Measurements from ENCODE around the gene PPP1R9B.
A peak's percentile ranks its signal among the peaks of the same experiment; 100 is the strongest.

PPP1R9B gene

DNA sequence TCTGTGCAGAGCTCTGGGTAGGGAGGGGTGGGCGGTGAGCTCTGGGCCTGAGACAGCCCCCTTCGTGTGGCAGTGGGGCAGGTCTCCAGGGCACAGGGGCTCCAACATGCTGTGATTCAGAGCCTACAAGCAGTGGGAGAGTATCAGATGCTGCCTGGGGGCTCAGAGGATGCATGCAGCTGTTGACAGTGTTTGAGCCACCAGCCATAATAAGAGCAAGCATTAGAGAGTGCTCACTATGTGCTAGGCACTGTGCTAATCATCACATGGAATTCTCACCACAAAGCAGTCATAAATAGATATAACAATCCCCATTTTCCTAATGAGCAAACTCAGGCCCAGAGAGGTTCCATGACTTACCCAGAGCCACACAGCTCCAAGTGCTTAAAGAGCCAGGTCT lies 47.2 kb downstream of the PPP1R9B start:
- no peak for DNase-seq

DNA sequence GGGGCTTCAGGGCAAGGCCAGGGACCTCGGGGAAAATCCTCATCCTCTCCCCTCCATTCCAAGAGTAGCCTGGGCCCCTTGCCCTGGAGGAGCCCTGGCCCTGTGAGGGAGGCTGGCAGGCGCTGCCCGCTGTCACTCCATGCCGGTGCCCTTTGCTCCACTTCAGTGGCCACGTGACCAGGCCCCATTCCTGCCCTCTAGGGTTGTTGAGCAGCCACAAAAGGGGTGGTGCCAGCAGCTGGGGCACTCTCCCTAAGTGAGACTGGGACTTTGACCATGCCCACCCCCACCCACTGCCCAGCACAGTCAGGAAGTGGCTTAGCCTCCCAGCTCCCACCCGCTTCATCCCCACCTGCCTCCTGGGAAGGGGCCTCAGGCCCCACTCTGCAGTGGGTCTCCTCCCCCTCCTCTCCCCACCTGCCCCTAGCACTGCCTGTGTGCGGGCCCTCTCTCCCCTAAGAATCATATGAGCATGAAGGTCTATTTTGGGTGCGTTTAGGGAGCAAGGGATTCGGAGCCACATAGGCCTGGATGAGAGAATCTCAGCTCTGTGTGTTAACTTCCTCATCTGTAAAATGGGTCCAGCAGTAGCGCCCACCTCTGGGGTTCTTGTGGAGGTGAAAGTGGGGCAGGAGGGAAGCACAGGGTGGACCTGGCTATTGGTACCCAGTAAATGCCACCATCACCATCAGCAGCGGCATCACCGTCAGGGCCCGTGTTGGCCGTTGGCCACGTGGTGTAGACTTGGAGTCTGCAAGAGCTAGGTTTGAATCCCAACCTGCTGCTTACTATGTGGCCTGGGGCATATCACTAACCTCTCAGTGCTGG lies 48.1 kb downstream of the PPP1R9B start:
- no peak for DNase-seq

DNA sequence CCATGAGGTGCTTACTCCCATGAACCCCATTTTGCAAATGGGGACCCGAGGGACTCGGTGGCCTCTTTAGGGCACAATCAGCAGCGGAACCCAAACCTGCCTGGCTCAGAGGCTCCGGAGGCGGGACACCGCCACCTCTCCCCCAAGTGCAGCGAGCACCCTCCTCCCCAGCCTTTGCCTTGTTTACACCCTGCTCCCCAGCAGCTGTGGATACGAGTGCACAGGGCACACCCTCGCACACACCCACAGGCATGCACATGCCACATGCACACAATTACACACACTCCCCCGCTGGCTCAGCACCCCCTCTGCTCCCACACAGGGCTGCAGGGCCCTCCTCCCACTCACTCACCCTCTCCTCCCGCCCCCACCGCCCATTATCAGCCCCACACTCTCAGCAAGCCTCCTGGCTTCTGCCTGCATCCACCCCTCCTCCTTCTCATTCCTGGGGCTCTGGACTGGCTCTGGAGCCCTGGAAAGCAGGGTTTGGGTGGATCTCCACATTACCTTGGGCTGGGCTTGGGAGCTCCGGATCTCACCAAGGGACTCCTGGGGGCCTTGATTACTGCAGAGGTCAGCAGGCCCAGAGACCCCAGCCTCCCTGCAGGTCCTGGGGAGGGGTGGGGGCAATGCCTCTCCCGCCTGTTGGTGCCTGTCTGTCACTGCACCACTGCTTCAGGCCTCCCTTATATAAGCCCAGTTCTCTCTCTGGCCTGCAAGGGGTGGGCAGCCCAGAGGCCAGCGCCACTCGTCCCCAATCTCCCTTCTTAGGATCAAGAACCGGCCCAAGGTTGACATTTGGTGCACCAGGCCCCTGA lies 48.9 kb downstream of the PPP1R9B start:
- DNase-seq: no peak

DNA sequence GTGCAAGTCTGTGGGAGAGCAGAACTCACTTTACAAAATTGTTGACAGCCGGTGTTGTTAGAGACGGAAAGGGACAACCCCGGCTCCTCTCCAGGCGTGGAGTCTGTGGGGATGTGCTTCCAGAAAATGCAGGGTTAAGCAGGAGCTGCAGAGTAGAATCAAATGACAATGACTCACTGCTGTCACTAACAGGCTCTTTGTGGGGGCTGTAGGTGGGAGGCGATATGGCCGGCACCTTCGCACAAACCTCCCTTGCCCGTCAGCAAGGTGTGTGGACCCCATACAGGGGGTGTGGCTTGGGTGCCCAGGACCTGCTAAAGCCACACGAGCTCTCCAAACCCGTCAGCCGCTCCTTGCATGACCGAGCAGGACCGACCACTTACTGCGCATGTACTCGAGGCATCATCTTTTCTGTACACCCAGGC lies 49.5 kb downstream of the PPP1R9B start:
- DNase-seq: no peak

DNA sequence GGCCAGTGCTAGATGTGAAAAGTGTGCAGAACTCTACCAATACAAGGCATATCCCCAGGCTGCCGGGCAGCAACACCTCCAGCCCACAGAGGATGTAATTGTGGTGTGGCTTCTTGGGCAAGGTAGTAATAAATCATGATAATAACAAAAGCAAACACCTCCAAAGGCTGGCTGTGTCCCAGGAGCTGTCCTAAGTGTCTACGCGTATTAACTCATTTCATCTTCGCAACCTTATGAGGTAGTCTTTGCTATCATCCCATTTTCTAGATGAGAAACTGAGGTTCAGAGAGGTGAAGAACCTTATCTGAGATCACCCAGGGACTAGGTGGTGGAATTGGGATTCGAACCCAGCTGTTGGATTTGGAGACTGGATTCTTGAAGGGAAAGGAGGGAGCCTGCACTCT lies 50.0 kb downstream of the PPP1R9B start:
- no peak for DNase-seq

DNA sequence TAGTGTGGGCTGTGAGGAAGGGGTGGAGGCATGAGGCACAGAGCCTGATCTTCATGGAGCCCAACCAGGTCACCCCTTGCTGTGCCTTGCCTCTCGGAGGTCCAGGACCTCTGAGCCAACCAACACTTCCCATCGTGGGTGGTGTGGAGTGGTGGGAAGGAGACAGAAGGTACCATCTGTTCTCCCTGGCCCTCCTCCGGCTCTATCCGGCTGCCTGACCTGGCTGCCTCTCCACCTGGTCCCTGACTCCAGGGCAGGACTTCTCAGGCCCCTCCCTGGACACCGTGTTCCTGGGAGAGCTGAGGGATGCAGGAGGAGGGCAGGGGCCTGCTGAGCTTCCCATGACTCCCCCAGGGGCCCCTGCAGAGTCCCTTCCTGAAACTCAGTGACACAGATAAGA lies 51.5 kb downstream of the PPP1R9B start:
- DNase-seq: no peak

DNA sequence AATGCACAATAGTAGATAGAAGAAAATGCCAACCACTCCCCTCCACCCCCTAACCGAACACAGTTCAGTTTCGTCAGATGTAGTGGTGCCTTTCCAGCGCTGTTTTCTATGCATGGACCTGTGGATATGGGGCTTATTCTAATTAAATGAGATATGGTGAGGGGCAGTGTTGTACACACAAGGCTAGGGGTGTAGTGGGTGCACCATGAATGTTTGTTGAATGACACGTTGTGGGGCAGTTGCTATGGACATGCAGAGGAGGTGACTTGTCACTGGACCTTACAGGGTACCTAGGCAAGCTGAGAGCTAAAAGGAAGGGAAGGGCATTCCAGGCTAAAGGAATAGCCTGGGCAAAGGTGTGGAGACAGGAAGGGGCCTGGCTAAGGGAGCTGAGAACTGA lies 51.9 kb downstream of the PPP1R9B start:
- DNase-seq: no peak

DNA sequence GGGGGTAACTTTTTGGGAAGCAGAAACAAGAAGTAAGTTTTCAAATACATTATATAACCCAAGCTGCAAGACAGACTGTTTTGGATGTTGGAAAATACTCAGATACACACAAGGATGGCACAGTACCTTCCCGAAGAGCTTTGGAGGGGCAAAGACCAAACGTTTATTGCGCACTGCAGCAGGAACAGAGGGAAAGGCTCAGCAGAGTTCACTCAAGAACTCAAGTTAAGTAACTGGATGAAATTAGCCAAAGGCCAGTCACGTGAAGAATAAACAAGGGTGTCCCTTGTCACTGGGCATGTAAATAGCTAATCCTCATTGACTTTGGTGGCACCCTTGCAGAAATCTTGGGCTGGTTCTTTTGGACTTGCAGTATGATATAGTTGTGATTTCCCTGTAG lies 52.6 kb downstream of the PPP1R9B start:
- DNase-seq: no peak

DNA sequence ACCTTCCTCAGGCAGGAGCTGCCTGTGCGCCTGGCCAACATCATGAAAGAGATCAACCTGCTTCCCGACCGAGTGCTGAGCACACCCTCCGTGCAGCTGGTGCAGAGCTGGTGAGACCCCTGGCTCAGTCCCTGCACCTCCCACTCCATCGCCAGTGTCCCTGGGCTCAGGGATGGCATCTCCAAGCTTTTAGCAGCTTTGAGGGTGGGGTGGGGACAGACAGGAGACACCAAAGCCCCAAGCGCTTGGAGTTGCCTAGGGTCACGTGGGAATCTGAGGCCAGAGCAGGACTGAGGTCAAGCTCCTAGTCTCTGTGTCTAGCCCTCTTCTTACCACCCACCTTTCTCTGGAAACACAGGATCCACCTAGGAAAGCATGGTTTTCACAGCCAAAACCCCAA lies 53.0 kb downstream of the PPP1R9B start:
- DNase-seq: no peak

DNA sequence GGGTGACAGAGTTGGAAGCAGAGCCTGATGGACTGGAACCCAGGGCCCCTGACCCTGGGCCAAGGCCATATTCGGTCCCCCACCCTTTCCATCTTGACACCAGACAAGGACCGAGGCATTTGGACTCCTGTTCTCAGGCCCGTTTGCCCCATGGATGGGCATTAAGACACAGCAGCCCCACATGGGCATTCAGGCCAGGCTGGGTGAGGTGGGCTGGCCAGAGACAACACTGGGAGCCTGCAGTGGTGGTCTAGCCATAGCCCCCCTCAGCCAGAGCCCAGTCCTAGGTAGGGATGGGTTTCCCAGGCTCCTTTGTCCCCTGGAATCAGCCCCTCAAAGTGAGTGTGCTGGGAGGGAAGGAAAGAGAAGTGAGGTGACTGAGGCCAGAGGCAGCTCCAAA lies 53.7 kb downstream of the PPP1R9B start:
- DNase-seq: no peak

DNA sequence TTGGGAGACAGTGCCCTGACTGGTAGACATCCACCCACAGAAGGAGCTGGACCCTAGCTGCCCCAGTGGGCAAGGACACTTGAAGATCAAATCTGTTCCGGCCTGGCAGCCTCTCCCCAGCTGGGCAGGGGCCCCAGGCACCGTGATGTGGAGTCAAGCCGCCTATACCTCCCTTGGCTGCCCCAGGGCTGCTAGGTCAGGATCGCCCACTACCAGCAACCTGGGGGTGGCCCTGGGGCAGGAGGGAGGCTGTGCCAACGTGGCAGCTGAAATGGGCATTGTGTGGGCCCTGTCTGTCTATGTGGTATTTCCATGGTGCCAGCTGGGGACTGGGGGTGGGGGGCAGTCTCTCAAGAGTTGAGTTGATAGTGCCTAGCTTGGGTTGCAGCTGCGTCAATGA lies 54.4 kb downstream of the PPP1R9B start:
- DNase-seq: no peak

DNA sequence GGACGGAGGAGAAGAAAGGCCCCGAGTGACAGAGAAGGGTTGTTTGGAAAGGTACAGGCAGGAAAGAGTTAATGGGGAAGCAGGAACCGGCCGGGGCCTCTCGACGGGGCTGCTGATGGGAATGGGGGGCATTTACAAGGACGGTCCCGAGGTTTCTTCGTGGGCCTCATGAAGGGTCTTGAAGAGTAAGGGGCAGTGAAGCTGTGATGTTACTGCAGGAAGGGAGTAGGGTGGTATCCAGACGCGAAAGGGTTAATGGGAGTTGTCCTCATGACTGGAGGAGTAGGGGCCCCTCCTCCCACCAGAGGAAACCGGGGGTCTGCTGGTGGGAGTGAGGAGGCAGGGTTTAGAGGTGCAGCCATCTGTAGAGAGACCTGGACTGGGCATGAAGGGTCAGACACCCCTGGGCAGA lies 54.8 kb downstream of the PPP1R9B start:
- DNase-seq: no peak

DNA sequence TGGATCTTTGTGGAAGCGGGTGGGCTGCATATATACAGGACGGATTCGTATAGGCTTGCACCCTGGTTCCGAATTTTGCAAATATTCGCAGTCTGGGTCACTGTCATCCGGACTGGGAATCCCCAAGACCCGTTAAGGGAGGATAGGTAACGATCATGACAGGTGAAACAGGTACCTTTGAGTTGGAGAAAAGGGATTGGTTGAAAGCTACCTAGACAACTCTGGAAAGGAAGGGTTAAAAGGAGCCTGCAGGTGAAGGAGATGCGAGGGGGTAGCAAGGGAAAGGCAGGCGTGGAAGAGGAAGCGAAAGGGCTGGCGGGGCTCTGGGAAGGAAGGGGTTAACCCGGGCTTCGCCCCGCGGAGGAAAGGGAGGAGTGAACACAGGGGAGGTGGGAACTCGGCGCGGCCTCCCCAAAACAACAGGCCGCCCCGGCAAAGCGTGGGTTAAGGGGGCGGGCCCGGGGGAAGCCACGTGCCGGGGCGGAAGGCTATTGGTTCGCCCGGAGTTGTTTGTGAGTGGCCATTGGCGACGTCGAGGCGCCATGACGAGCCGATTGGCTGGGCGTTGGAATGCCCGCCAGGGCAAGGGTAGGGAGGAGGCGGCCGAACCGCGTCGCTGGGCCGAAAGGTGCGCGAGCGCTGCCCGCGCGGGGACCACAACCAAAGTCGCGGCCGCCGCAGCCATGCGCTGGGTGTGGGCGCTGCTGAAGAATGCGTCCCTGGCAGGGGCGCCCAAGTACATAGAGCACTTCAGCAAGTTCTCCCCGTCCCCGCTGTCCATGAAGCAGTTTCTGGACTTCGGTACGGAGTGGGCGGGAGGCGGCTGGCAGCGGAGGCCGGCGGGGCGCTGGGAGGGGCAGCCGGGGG lies 55.5 kb downstream of the PPP1R9B start, which contains the start of gene PDK2:
TSS of gene PDK2 (plus strand) at position 599 of the 867 bp plus-strand sequence. CDS start at position 684, 85 bp downstream.
- peak; percentile 90 to 97 (median 95) for DNase-seq

DNA sequence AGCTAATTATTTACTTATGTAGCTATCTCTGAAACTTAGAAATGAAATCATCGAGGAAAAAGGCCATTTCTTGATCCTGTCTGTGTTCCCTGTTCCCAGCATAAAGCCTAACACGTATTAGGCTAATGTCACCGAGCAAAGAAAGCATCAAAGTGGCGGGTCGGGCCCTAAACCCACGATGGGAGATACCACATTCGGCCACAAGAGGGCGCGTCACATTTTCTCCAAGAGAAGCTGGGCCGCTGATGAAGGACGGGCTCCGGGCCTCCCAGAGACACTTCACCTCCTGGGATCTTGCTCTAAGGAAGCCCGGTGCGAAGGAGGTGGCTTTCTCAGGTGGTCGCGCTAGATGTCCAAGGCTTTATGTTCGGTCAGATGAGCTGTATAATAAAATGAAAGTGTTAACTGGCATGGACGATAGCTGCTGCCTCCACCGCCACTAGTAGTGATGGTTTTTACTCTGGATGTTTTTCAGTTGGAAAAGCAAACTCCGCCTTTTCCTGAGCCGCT lies 56.2 kb downstream of the PPP1R9B start:
- peak; percentile 71 to 91 (median 81) for DNase-seq

DNA sequence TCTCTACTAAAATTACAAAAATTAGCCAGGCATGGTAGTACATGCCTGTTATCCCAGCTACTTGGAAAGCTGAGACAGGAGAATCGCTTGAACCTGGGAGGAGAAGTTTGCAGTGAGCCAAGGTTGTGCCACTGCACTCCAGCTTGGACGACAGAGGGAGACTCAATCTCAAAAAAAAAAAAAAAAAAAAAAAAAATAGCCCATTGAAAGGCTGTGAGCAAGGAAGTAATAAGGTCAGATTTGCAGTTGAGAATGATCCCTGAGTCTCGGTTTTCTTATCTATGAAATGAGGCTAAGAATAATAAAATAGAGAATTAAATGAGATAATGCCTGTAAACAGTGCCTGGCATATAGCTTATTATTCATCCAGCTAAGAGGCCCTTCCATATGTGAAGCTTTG lies 56.7 kb downstream of the PPP1R9B start:
- no peak for DNase-seq

DNA sequence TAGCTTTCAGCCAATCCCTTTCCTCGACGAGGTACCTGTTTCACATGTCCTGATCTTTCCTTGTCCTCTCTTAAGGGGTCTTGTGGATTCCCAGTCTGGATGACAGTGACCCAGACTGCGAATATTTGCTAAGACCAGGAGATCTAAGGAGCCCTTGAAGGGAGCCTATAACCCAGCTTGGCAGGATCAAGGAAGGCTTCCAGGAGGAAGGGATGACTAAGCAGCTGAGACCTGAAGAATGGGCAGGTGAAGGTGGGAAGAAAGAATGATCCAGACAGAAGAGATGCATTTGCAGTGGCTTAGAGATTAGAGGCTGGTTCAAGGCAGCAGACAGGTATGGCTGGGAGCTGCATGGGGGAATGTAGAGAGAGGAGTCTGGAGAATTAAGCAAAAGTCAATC lies 57.2 kb downstream of the PPP1R9B start:
- no peak for DNase-seq

DNA sequence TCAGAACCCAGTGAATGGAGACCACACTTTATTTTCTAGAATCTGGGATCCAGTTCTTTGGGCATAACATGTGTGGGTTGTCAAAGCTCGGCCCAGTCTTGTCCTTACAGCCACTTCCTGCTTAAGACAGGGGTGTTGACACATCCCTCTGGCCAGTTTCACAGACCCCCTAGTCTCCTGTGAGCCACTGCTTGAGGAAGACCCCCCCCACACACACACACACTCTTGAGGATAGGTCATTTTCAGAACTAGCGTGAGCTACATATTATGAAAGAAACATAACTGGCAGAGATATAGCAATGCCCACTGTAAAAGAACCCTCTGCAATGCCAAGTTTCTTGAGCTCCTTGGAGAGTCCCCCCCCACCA lies 58.6 kb downstream of the PPP1R9B start:
- DNase-seq: no peak

DNA sequence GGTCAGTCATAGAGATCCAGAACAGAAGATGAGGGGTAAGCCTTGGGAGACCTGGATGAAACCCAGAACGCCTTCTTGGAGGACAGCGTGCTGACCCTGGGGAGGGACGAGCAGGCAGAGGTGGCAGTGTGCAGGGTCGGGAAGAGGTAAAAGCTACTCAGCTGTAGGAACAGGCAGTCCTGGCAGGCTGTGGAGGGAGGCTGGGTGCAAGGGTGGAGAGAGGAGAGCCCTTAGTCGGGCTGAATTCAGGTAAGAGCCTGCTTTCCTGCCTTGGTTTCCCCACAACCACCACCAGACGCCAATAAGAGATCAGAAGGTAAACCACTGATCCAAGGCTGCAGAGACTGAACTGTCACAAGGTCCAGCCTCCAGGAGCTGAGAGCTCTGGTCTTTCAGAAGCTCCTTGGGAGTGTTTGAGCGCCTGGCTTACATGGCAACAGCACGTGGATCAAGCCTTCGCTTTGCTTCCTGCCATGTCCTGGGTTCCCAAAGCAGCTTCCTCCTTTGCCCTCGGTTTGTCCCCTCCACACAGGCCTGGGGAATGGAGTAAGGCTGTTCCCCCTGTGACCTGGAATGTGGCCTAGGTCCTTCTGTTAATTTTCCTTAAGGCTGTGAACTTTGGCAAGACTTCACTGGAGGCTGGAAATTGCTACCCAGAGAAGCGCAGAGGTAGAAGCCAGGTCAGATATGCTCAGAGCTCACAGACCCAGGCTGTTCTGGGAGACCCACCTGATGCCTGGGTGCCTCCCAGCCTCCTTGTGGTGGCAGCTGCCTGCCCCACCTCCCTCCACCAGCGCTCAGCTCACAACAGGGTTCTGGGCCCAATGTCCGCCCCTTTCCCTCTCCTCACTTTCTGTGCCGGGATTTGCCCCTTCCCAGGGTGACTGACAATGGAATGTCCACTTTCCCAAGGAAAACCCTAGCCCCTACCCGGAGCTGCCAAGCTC lies 59.2 kb downstream of the PPP1R9B start:
- no peak for DNase-seq

DNA sequence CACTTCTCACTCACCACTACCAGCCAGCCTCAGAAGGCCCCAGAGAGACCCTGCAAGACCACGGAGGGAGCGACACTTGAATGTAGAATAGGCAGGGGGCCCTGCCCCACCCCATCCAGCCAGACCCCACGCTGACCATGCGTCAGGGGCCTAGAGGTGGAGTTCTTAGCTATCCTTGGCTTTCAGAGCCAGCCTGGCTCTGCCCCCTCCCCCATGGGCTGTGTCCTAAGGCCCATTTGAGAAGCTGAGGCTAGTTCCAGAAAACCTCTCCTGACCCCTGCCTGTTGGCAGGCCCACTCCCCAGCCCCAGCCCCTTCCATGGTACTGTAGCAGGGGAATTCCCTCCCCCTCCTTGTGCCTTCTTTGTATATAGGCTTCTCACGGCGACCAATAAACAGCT lies 60.4 kb downstream of the PPP1R9B start:
- no peak for DNase-seq

DNA sequence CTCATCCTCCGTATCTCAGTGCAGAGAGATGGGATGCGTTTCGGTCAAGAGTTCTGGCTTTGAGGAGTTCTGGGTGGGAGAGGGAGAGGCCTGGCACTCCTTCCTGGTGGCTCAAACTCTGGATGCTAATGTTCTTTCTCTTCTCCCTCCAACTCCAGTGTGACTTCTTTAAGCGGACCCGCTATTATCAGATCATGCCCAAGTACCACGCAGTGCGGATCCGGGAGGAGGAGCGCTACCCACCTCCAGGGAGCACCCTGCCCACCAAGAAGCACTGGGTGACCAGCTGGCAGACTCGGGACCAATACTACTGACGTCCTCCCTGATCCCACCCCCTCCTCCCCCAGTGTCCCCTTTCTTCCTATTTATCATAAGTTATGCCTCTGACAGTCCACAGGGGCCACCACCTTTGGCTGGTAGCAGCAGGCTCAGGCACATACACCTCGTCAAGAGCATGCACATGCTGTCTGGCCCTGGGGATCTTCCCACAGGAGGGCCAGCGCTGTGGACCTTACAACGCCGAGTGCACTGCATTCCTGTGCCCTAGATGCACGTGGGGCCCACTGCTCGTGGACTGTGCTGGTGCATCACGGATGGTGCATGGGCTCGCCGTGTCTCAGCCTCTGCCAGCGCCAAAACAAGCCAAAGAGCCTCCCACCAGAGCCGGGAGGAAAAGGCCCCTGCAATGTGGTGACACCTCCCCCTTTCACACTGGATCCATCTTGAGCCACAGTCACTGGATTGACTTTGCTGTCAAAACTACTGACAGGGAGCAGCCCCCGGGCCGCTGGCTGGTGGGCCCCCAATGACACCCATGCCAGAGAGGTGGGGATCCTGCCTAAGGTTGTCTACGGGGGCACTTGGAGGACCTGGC lies 61.3 kb downstream of the PPP1R9B start:
- no peak for DNase-seq
